ENCODE measurements around the gene MAPKAP1. TPM values are rescaled to one million over a fixed set of nuclear protein-coding genes. Genes with fewer than 3 reads are reported as not detected.

MAPKAP1 gene
- total and polyA plus RNA-seq, 2 experiments from 2014 or later, result 68.4 to 98.5 TPM

DNA sequence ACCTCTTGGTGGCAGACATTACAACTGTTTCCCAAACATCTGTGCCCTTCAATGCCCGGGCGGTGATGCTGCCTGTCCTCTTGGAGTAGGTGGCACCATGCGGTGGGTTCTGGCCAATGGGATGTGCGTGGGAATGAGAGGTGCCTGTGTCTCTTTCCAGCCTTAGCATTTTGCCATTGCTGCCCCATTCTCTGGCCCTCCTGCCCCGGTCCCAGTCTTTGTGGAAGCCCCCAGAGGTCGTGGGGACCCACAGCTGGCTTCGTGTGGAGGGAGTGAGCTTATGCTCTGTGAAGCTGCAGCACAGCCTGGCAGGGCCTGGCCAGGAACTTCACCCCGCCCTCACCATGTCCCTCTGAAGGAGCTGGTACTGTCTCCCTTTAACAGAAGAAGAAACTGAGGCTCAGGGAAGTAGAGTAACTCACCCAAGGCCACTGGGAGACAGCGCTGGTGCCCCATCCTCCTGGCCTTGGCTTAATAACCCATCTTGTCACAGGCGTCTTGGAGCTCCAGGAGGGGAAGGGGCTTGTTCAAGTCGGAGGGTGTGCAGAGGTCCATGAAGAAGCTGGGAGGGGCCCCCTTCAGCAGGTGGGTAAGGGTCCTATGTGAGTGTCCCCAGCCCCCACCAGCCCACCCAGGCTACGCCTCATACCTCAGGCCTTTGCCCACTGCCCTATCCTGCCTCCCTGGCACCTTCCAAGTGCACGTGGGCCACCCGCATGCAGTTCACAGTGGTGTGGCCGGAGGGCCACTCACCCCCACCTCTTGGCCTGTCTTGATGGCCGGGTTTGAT is 271.8 kb downstream of the MAPKAP1 start:
- H3K79me2 ChIP-seq (replicated peaks; ENCODE audit: insufficient read depth), result no peaks in the 10 kb centered on the region
- H3K4me2 ChIP-seq, result no peak overlapping the region
- Mint-ChIP-seq H3K27me3 (ENCODE audit: insufficient read depth, low read depth, poor library complexity) (peaks cover 14% of the 10 kb centered on the region), H3K9me3 (no peaks in the 10 kb centered on the region), H3K4me3 (no peak overlapping the region), H3K36me3 (ENCODE audit: low read depth) (no peaks in the 10 kb centered on the region; the same call in 1 of the 3 replicates), H3K27ac (peak overlapping the region; percentile 72; the same call in 1 of the 2 replicates), H3K4me1 (peaks cover 11% of the 10 kb centered on the region)
- no peaks in the 10 kb centered on the region for H3F3A ChIP-seq (replicated peaks; ENCODE audit: low read depth)
- TF ChIP-seq NANOG (IDR thresholded peaks at IDR 0.05; ENCODE audit: borderline replicate concordance) (no peak), ZNF462 (CRISPR knock-in tag; IDR thresholded peaks at IDR 0.05) (no peak), ZNF331 (CRISPR knock-in tag; IDR thresholded peaks at IDR 0.05; ENCODE audit: low read depth) (no peak), STAT1 (IDR thresholded peaks at IDR 0.05; ENCODE audit: unreplicated experiment) (no peak), ZNF114 (CRISPR knock-in tag; IDR thresholded peaks at IDR 0.05) (no peak), CREB1 (CRISPR knock-in tag; IDR thresholded peaks at IDR 0.05; ENCODE audit: low read depth) (no peak), EZH2phosphoT487 (IDR thresholded peaks at IDR 0.05; ENCODE audit: unreplicated experiment) (no peak), EZH2 (IDR thresholded peaks at IDR 0.05; ENCODE audit: low read depth, unreplicated experiment) (no peak), JUNB (IDR thresholded peaks at IDR 0.05; ENCODE audit: unreplicated experiment) (no peak), POLR2AphosphoS5 (IDR thresholded peaks at IDR 0.05; ENCODE audit: low read depth) (no peak), REST (IDR thresholded peaks at IDR 0.05; ENCODE audit: unreplicated experiment) (no peak)
- TF ChIP-seq, protein P1, sequence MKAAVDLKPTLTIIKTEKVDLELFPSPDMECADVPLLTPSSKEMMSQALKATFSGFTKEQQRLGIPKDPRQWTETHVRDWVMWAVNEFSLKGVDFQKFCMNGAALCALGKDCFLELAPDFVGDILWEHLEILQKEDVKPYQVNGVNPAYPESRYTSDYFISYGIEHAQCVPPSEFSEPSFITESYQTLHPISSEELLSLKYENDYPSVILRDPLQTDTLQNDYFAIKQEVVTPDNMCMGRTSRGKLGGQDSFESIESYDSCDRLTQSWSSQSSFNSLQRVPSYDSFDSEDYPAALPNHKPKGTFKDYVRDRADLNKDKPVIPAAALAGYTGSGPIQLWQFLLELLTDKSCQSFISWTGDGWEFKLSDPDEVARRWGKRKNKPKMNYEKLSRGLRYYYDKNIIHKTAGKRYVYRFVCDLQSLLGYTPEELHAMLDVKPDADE (IDR thresholded peaks at IDR 0.05), result no peak
- TF ChIP-seq, protein P2, sequence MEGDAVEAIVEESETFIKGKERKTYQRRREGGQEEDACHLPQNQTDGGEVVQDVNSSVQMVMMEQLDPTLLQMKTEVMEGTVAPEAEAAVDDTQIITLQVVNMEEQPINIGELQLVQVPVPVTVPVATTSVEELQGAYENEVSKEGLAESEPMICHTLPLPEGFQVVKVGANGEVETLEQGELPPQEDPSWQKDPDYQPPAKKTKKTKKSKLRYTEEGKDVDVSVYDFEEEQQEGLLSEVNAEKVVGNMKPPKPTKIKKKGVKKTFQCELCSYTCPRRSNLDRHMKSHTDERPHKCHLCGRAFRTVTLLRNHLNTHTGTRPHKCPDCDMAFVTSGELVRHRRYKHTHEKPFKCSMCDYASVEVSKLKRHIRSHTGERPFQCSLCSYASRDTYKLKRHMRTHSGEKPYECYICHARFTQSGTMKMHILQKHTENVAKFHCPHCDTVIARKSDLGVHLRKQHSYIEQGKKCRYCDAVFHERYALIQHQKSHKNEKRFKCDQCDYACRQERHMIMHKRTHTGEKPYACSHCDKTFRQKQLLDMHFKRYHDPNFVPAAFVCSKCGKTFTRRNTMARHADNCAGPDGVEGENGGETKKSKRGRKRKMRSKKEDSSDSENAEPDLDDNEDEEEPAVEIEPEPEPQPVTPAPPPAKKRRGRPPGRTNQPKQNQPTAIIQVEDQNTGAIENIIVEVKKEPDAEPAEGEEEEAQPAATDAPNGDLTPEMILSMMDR (conservative IDR thresholded peaks at IDR 0.05; ENCODE audit: low read depth in 2 of 2), result no peak
- DNase-seq (ENCODE audit: low spot score) (no peak), ATAC-seq (no peak)
- no peaks in the 10 kb centered on the region for H3K4me1 ChIP-seq (ENCODE audit: insufficient read depth)
- no peak overlapping the region for H3K27ac ChIP-seq (ENCODE audit: low read depth)
- no peaks in the 10 kb centered on the region for H3K27me3 ChIP-seq (ENCODE audit: insufficient read depth)
- H3K36me3 ChIP-seq (ENCODE audit: insufficient read depth), result no peaks in the 10 kb centered on the region
- H3K4me3 ChIP-seq, result no peak overlapping the region
- no peak overlapping the region for H2AFZ ChIP-seq
- H4K20me1 ChIP-seq (replicated peaks; ENCODE audit: insufficient read depth), result 0 out of 2 replicates have a peak, but pooled peaks cover 4% of the 10 kb centered on the region
- no peaks in the 10 kb centered on the region for H3K9me2 ChIP-seq (ENCODE audit: insufficient read depth)

All from GM23338 (cell line).